Measurements from ENCODE around the gene POU2F1. TPM values are rescaled to one million over a fixed set of nuclear protein-coding genes. Genes with fewer than 3 reads are reported as not detected.

The POU2F1 gene
- total RNA-seq, 1 donor from 2014 or later = 7.2 TPM

DNA sequence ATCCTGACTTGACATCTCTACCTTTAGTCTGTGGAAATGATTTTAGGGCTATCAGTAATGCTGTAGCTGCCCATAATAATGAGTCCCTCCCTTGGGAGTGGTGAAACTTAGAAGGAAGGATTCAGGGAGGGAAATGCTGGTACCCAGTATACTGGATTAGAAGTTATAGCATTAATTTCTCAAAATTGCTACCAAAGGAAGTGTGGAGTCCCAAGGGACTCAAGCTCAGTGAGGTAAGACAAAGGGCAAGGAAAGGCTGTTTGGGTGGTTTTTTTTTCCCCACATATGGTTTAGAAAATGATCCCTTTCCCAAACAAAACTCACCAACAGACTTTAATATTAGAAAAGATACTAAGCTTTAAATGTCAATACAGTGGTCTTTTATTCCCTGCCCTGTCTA, 197.7 kb downstream of the POU2F1 start:
- no peak for DNase-seq (ENCODE audit: low read depth)
- H3K4me3 ChIP-seq (ENCODE audit: low read depth, low read length) = no peak overlapping the region
- TF ChIP-seq, protein P1, sequence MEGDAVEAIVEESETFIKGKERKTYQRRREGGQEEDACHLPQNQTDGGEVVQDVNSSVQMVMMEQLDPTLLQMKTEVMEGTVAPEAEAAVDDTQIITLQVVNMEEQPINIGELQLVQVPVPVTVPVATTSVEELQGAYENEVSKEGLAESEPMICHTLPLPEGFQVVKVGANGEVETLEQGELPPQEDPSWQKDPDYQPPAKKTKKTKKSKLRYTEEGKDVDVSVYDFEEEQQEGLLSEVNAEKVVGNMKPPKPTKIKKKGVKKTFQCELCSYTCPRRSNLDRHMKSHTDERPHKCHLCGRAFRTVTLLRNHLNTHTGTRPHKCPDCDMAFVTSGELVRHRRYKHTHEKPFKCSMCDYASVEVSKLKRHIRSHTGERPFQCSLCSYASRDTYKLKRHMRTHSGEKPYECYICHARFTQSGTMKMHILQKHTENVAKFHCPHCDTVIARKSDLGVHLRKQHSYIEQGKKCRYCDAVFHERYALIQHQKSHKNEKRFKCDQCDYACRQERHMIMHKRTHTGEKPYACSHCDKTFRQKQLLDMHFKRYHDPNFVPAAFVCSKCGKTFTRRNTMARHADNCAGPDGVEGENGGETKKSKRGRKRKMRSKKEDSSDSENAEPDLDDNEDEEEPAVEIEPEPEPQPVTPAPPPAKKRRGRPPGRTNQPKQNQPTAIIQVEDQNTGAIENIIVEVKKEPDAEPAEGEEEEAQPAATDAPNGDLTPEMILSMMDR (conservative IDR thresholded peaks at IDR 0.05; ENCODE audit: low read depth, low read length) = no peak

- TF ChIP-seq, protein P1 (conservative IDR thresholded peaks at IDR 0.05; ENCODE audit: low read depth, low read length) = no peak
- DNase-seq (ENCODE audit: low read depth) = no peak
- no peak overlapping the region for H3K4me3 ChIP-seq (ENCODE audit: low read depth, low read length)
Observed at GRCh38 chr1:167419245-167419644, 198.6 kb downstream of the POU2F1 start.

- no peak for DNase-seq (ENCODE audit: low read depth)
- TF ChIP-seq, protein P1 (conservative IDR thresholded peaks at IDR 0.05; ENCODE audit: low read depth, low read length) = no peak
- no peak overlapping the region for H3K4me3 ChIP-seq (ENCODE audit: low read depth, low read length)
Observed at GRCh38 chr1:167420510-167420909, 199.8 kb downstream of the POU2F1 start.

- DNase-seq (ENCODE audit: low read depth) = no peak
- H3K4me3 ChIP-seq (ENCODE audit: low read depth, low read length) = no peak overlapping the region
- TF ChIP-seq, protein P1 (conservative IDR thresholded peaks at IDR 0.05; ENCODE audit: low read depth, low read length) = no peak
Observed at GRCh38 chr1:167423684-167424619, 203.3 kb downstream of the POU2F1 start.

GRCh38 chr1:167425482-167425881, 204.8 kb downstream of the POU2F1 start:
- no peak overlapping the region for H3K4me3 ChIP-seq (ENCODE audit: low read depth, low read length)
- TF ChIP-seq, protein P1 (conservative IDR thresholded peaks at IDR 0.05; ENCODE audit: low read depth, low read length) = no peak
- no peak for DNase-seq (ENCODE audit: low read depth)

GRCh38 chr1:167426716-167427115, 206.0 kb downstream of the POU2F1 start:
- no peak for DNase-seq (ENCODE audit: low read depth)
- TF ChIP-seq, protein P1 (conservative IDR thresholded peaks at IDR 0.05; ENCODE audit: low read depth, low read length) = no peak
- no peak overlapping the region for H3K4me3 ChIP-seq (ENCODE audit: low read depth, low read length)

DNA sequence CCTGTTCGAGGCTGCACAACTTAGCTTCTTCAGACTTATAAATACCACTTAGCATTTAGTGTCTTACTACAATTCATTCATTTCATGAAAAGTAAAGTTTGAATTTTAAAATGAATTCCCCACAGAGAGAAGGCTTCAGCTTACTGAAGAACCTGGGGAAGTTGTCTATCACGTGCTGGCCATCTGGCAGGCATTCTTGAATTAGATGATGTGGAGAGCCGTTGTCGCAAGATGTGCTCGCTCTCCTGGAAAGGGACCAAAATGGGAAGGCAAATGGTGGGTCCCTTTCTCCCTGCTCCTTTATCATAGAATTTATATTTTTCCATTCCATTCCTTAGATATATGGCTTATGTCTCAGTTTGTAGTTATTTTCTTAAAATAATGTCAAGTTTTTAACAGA, 207.2 kb downstream of the POU2F1 start:
- TF ChIP-seq, protein P1 (conservative IDR thresholded peaks at IDR 0.05; ENCODE audit: low read depth, low read length) = no peak

More for the DNA sequence above, 207.2 kb downstream of the POU2F1 start:
- H3K4me3 ChIP-seq (ENCODE audit: low read depth, low read length) = no peak overlapping the region
- DNase-seq (ENCODE audit: low read depth) = no peak
